GM21786 (cell line): ENCODE results near the gene RUVBL1.
A peak's percentile ranks its signal among the peaks of the same experiment; 100 is the strongest.

ENCODE experiments used
- ATAC-seq: cut with Tn5 transposase; IDR thresholded peaks from one replicate; pipeline ENCODE4 v1.9.1; 2021; ENCODE audit not compliant: unreplicated experiment

RUVBL1 gene

DNA sequence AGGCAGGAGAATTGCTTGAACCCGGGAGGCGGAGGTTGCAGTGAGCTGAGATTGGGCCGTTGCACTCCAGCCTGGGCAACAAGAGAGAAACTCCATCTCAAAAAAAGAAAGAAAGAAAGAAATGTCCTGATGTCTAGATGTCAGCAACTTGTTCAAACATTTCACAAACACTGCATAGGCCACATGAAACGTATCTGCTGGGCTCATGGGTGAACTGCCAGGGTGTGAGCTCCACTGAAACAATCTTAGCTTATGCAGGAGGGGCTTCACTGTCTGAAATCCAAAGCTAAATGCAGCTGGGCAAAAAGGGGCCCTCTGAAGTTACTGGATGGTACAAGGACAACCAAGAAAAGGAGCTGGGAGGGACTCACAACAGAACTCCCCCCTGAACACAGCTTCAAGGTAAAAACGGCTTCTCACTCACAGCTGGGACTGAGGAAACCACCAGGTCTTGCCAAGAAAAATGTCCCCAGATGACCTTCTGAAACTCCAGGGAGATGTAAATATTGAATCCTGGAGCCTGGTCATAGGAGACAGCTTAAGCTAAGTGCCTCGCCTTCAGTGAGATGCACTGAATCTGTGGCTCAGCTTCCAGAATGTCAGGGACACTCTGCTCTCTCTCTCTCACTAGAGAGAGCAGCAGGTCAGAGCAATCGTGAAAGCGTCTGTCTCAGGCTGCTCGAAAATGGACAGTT lies 39.5 kb downstream of the RUVBL1 start:
- no peak for ATAC-seq

DNA sequence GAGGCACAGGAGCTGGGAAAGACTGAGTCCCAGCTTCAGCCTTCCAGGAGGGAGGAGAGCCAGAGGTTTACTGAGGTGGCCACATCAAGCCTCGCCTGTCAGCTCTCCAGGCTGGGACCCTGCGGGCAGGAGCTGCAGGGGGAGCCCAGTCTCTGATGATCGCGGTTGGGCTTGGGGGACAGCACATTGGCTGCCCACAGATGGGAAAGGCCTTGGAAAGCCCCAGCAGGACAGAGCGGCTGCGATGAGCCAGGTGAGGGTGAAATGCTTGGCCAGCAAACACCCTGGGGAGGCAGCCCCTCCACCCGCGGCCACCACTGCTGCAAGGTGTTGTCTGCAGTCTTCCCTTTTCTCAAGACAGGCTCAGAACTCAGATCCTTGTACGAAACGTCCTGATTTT lies 40.2 kb downstream of the RUVBL1 start:
- ATAC-seq: no peak

DNA sequence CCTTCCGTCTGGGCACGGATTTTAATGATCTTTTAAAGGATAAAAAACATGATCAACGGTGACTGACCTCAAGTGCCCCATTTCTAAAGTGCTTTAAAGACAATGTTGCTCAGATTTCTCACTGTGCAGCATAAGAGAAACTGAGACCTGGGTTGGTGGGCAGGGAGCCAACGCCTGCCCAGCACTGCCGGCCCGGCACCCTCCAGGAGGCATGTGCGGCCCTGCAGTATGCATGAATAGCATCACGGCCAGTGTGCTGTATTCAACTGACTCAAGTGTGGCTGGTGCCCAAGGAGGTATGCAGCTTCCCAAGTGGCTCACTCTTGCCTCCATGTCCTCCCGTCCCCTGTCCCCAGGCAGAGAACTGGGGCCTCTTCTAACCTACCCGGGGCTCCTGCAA lies 41.1 kb downstream of the RUVBL1 start:
- no peak for ATAC-seq

DNA sequence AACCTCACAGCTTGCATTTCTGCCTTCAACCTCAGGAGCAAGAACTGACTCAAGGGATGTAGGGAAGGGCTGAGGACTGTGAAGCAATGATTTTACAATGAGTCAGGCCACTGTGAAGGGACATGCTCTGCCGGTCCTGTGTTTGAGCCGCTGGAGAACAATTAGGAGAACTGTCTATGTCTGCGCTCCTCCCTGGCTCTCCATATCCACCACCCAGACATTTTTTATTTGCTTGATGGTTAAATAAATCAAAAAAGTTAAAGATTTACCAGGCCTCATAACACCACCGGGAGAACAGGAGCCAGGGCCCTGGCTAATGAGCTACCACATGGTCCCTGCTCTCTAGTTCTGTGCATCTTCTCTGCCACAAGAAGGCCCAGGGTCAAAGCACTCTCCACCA lies 41.8 kb downstream of the RUVBL1 start:
- ATAC-seq: no peak

DNA sequence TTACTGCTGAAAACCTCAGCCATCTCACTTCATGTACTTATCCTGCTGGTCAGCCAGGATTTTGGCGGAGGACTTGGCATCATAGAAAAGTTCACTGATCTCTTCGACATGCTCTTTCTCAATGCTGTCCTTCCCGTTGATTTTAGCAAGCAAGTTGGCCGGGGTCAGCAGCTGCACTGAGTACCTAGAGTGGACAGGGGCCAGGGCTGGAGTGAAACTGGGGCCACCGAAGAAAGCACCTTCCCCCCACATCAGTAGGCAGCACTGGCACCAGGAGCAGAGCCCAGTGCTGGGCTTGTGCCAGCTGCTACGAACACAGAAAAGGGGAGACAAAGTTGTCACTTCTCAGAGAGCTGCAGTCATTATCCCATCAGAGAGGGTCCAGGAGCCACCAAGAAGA lies 42.4 kb downstream of the RUVBL1 start:
- ATAC-seq: no peak

DNA sequence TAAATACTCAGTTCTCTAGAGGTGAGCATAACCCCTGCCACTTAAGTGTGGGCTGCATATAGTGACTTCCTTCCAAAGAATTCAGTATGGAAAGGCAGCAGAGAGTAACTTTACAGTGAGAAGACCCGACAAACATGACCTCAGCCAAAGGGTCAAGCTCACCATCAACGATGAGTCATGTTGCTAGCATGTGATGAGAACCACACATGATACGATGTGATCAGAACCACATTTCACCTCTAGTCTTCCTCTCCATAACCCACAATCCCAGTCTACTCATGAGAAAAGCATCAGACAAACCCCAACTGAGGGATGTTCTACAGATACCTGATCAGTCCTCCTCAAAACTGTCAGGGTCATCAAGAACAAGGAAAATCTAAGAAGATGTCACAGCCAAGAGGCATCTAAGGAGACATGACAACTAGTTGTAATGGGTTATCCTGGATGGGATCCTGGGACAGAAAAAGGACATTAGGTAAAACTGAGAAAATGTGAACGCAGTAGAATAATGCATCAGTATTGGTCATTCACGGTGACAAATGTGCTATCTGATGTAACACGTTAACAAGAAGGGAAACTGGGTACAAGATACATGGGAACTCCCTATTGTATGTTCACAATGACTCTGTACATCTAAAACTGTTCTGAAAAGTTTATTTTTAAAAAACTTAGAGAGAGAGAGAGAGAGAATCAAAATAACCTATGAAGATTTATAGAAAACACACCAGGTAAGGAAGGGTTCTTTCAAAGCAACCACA lies 43.1 kb downstream of the RUVBL1 start:
- ATAC-seq: no peak

DNA sequence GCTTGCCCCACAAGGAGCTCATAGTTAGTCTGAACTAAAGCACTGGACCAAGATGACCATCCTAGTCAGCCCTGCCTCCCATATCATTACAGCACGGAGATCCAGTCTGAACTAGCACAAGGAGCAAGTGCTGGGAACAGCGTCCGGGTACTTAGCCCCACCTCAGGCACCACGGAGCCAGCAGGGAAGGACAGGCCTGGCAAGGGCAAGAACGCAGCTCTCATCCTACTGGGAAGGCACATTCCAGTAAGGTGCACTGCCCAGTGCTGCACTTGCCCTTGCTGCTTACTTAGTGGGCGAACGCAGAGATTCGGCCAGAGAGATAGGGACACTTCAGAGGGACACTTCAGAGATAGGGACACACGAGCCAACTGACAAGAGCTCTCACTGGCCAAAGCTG lies 43.8 kb downstream of the RUVBL1 start:
- no peak for ATAC-seq

DNA sequence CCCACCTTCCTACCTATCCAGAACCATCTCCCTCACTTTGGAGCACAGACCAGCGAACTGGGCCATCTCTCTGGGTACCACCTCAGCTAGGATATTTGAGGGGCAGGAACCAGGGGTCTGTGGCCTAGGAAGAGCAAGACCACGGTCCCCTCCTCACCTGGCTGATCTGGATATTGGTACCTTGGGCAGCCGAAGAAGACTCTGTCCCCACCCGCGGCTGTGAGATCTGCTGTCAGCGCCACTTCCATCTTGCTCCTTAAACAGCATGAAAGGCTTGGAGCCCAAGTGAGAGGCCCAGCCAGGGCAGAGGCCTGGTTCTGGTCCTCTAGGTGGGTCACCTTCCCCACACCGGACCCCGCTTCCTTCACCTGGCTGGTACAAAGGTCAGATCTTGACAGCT lies 44.7 kb downstream of the RUVBL1 start:
- no peak for ATAC-seq

DNA sequence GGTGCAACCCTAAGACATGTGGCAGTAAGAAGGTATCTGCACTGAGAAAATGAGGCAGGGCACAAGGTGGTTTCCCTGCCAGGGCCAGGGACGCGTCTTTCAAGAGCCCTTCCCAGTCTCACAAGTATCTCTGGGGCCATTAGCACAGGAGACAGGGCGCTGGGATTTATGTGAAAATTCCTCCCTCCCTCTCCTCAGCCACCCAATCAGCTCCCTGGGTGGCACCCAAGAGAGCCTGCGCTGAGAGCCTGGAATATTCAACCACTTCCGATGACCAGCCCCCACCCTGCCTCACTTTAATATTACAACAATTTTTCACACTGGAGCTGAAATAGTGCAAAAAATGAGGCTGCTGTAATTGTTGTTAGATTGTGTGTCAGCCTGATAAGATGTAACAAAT lies 45.3 kb downstream of the RUVBL1 start:
- ATAC-seq: no peak

DNA sequence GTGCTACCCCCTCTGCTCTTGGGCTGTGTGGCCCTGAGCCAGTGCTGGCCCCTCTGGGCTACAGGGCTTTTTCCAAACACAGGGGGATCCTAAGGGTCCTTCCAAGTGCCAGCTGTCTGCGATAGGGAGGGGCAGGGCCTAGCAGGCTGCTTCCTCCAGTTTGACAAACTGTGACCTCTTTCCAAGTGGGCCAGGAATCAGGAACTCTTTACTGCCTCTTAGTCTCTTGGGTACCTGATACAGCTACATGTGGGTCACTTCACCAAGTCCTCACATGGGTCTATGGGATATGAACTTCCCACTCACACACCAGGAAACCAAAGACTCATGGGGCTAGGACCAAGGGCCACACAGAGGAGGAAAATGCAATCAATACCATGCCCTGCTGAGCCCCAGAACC lies 45.9 kb downstream of the RUVBL1 start:
- ATAC-seq: no peak

DNA sequence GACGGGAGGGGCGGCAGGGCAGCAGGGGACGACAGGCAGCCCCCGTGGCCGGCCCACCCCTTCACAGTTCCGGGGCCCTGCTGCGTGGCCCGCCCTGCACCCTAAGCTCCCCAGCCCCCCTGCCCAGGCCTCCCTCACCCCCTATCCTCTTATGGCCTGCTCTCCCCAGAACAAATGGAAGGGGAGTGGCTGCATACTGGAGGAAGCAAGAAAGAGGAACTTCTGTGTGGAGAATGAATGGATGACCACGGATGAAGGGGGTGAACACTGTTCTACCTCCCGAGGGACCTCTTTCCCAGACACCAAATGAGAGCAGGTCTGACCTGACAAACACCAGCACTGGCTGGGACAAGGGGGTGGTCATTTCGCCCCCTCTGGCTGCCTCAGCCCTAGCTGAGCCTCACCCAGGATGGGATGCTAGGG lies 46.4 kb downstream of the RUVBL1 start:
- ATAC-seq: no peak

DNA sequence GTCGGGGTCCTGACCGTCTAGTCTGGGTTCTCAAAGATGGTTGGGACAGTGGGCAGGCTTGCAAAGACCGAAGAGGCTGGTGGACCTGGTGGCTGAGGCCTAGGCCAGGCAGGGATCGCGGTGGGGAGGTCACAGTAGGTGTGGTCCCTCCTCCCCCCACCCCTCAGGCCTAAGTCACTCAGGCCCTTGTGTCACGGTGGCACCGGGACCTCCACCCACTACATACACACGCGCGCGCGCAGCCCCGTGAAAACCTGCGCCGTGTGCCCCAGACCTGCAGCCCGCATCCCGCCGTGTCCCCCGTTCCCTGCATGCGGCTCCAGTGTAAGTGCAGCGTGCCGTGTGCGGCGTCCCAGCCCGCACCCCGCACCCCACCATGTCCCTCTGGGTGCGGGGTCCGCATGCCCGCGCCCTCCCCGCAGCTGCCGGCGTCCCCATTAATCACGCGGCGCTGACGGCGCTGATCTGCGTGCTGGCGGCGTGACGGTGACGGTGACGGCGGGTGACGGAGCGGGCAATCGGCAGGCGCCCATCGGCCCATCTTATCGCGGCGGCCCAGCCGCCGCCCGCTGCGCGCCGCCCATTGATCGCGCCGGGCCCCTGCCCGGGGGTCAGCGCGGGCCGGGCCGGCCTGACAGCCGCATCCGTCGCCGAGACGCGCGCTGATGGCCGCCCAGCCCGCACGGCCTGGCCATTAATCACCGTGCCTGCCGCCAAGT lies 47.0 kb downstream of the RUVBL1 start:
- ATAC-seq: no peak

DNA sequence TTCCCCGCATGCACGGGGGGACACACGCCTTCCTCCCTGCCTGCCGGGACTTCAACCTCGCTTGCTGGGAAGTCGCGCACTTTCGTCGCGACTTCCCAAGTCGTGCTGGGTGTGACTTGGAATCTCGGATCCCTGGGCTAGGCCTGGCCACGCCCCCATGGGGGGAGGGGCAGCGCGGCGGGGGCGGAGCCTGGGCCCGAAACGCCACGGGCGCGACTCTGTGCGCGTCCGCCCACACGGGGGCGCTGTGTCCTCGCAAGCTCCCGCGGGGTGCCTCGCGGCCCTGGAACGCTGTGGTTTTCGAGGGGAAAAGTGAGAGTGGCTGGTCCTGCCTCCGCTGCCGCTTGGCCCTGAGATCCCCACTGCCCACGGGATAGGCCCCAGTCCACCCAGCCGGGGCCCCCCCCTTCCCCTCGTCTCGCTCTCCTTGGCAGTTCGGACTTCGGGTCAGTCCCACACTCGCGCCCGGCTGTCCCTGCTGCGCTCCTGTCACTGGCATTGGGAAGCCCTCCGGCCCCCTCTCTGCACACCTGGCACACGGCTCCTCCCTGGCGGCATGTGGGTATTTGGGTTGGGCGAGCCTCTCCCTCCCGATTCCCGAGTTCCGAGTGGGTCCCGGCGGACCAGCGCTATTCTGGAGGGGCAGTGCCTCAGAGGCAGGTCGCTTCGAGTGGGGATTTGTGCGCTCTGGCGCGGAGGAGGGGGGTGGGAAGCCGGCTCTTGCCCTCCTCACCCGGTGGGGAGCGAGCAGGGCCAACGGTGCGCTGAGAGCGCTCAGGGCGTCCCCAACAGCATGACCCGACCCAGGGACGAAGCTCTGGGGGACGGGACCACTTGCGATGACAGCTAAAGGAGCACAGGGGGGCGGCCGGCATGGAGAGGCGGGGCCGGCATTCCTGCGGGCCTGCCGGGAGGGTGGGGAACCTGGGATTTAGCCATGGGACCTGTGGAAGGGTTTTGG lies 47.8 kb downstream of the RUVBL1 start:
- ATAC-seq: peak; percentile 54

DNA sequence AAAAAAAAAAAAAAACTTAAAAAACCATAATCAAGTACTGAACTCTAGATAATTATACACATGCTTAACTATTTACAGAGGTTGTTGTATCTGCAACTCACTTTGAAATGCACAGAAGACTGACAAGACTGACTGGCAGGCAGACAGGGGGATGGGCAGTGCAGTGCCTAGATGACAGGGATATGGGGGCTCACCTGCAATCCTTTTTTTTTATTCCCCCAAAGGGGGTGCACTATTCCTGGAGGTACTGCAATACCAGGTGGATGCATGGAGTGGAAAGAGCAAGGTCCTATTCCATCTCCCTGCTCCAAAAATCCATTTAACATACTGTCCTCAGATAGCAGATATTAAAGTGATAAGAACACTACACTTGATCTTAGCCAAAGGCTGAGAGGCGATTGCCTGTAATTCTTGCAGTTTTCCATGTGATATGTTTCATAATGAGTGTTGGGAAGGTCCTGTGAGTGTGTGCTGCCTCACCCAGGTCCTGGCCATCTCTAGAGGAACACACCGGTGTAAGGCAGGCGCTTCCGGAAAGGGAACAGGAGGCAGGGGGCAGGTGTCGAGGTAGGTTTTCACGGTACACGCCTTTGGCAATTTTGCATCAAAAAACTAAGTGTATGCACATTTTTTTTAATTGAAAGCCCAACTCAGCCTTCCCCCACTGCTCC lies 48.6 kb downstream of the RUVBL1 start:
- ATAC-seq: no peak

DNA sequence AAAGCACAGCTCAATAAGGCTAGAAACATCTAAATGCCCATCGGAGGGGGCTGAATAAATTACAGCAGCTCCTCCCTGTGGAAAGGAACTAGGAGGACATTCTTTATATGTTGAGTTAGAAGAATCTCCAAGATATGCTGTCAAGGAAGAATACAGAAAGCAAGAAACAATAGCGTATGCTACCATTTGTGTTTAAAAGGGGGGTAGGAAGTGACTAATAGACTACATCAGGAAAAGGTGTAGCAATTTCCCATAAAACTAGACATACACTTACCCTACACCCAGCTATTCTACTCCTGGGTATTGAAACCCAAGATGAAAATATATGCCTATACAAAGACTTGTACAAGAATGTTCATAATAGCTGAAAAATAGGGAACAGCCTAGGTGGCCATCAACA lies 49.8 kb downstream of the RUVBL1 start:
- no peak for ATAC-seq

DNA sequence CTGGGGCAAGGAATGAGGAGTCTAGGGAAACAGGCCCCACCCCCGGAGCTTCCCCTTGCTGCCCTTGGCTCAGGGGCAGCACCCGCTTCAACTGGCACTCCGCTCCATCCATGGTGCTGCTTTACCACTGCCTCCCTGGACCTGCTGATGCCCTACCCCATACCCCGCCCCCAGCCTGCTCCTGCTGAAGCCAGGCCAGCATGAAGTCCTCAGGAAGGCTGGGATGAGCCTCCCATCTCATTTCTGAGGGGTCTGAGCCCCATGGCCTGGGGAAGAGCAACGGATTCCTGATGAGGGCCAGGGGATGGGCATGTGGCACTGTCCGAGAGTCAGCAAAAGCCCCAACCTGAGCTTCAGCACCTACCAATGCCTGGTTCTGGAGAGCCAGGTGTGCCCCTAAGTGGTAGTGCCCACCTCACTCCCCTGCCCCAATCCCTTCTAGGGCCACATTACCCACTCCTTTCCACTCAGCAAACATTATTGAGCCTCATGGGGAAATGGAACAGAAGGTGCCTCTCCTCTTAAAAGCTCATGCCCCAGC lies 50.4 kb downstream of the RUVBL1 start:
- no peak for ATAC-seq

DNA sequence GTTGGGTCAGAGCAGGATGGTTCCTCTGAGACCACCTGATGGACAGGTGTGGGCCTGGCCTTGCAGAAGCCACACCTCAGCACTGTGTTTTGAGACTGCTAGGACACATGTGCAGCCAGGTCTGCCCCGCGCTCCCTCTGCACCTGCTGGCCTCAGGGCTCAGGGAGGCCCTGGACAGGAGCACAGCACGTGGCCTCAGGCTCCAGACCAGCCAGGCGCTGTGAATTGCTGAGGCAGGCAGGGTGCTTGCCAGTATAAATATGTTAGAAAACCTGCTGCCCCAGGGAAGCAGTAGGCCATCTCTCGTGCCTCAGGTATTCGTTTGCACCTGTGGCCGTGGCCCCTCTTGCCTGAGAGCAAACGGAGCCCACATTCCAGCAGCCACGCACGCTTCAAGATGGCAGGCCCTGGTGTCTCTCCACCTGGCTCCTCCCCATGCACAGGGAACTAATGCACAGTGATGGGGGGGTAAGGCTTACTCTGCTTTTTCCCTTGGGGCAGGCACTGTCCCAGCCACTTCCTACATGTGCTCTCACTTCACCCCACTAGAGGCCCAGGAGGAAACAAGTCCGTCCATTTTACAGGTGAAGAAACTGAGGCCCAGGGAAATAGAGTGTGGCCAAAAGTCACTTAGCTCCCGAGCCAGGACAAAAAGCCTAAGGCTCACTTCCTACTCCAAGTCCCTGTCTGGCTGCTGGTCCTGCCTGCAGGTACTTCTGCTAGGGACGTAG lies 51.0 kb downstream of the RUVBL1 start:
- no peak for ATAC-seq

DNA sequence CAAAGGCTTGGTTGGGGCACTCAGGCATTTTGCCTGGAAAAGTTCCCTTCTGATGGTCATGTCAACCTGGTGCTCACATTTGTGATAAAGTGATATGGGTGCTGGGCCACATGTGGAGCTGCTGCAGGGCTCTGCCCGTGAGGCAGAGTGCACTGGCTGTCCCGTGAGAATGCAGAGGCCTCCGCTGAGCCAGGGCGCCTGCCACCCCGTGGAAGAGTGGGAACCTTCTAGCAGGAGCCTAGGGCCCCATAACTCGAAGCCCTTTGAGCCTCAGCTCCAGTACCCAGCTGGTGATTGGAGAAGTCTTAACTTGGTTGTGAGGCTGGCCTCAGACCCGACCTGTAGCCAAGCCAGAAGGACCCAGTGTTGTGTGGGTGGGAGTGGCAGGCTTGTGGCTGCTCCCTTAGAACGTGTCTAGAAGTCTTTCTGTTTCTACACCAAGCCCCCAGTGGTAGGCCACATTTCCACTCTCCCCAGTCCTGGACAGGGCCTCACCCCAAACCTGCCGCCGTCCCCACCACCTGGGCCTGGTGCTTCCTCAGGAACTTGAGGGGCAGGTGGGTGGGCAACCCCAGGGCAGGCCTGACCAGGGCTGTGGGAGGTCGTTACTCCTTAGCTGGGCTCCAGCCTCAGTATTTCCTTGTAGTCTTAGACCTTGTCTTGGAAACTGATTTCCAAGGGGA lies 51.7 kb downstream of the RUVBL1 start:
- ATAC-seq: no peak
